Panc1 (cell line): ENCODE results near the gene ENTPD8.

ENCODE experiments used
- POLR2AphosphoS5 ChIP-seq: IDR thresholded peaks from 2 replicates; pipeline ENCODE4 v1.6.1; 2012; ENCODE audit warnings: mild to moderate bottlenecking, low read depth, low read length, moderate library complexity
- SIN3A ChIP-seq: IDR thresholded peaks from 2 replicates; pipeline ENCODE4 v1.6.1; 2012; ENCODE audit warnings: low read depth, mild to moderate bottlenecking, low read length, moderate library complexity, borderline replicate concordance; ENCODE audit not compliant: insufficient read depth
- TF ChIP-seq, protein P1 (sequence below): fragments of 450-650 bp; IDR thresholded peaks from 2 replicates; pipeline ENCODE4 v1.5.1; 2017; ENCODE audit warnings: mild to moderate bottlenecking

DNA sequence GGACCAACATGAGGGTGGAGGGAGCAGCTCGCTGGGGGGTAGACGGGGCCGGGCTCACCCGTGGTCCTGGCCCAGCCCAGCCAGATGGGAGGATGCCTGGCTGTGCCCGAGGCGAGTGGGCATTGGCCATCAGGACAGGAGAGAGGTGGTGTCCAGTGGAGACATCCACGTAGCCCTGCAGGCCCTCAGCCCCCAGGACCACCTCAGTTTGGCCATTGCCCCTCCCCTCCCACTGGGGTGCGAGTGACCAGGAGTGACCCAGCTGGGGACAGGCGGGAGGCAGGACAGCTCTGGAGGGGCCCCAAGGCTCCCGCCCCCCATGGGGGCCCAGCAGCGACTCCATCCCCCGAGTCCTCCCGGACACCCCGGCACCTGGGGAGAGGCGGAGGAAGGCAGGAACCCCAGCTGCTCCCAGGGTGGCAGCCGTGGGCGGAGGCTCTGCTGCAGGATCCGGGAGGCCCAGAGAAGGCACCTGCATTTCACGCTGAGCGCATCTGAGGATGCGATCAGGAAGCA lies 9.7 kb downstream of the ENTPD8 start:
- TF ChIP-seq, protein P1, sequence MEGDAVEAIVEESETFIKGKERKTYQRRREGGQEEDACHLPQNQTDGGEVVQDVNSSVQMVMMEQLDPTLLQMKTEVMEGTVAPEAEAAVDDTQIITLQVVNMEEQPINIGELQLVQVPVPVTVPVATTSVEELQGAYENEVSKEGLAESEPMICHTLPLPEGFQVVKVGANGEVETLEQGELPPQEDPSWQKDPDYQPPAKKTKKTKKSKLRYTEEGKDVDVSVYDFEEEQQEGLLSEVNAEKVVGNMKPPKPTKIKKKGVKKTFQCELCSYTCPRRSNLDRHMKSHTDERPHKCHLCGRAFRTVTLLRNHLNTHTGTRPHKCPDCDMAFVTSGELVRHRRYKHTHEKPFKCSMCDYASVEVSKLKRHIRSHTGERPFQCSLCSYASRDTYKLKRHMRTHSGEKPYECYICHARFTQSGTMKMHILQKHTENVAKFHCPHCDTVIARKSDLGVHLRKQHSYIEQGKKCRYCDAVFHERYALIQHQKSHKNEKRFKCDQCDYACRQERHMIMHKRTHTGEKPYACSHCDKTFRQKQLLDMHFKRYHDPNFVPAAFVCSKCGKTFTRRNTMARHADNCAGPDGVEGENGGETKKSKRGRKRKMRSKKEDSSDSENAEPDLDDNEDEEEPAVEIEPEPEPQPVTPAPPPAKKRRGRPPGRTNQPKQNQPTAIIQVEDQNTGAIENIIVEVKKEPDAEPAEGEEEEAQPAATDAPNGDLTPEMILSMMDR: no peak
- TF ChIP-seq SIN3A (no peak), POLR2AphosphoS5 (no peak)
